Endothelial cell of umbilical vein (primary cell): ENCODE results near the gene CALCR. TPM values are rescaled to one million over a fixed set of nuclear protein-coding genes. Genes with fewer than 3 reads are reported as not detected.

Experiments
- BruUV-seq: library from RNA; stranded (reverse); fragments of 400-500 nt; replicated peaks from 2 replicates; lab custom pipeline; 2021; lab: Mats Ljungman, UMichigan
- CTCF ChIA-PET: fragments of 300-600, 350-600 bp; sonication (Branson Sonifier 250); formaldehyde crosslinking; loops from one replicate; lab custom pipeline; 2021; ENCODE audit warnings: antibody characterized with exemption, inconsistent platforms; lab: Charles Lee
- POLR2A ChIA-PET: fragments of 300-600, 350-600 bp; sonication (Branson Sonifier 250); formaldehyde crosslinking; loops from one replicate; lab custom pipeline; 2021; ENCODE audit warnings: antibody characterized with exemption, inconsistent platforms; lab: Charles Lee
- DNase-seq: peaks from one replicate; pipeline ENCODE4 v3.0.0-alpha.2; 2011; ENCODE audit warnings: low read depth, low spot score
- FAIRE-seq: peaks from 2 replicates; lab custom pipeline; 2011; peaks lifted over from hg19 to GRCh38; lab: Jason Lieb, UNC
- H2AFZ ChIP-seq: 2 replicates; pipeline ENCODE4 v1.6.0; 2012; ENCODE audit warnings: low read depth, low read length, control low read depth, inconsistent platforms
- H3K27ac ChIP-seq: 2 replicates; pipeline ENCODE4 v1.5.1; 2011; ENCODE audit warnings: low read depth, mild to moderate bottlenecking, control low read depth, low read length, moderate library complexity; ENCODE audit not compliant: insufficient read depth
- H3K27me3 ChIP-seq, 2 experiments: 2 replicates each; pipeline versions ENCODE4 v1.6.0 to v1.6.1; 2011; ENCODE audit warnings: low read length in 2 of 2, mixed read lengths in 1 of 2; ENCODE audit not compliant: control insufficient read depth in 2 of 2, insufficient read depth in 2 of 2
- H3K36me3 ChIP-seq, 2 experiments: 2 replicates in 1 of 2; 3 replicates in 1 of 2; pipeline ENCODE4 v1.5.1; 2011; ENCODE audit warnings: low read length in 2 of 2, mild to moderate bottlenecking in 1 of 2, moderate library complexity in 1 of 2; ENCODE audit not compliant: control insufficient read depth in 2 of 2, insufficient read depth in 2 of 2; ENCODE audit errors: extremely low read depth in 1 of 2
- H3K4me1 ChIP-seq: 3 replicates; pipeline ENCODE4 v1.5.1; 2011; ENCODE audit warnings: mild to moderate bottlenecking, low read length; ENCODE audit not compliant: control insufficient read depth, insufficient read depth; ENCODE audit errors: extremely low read depth
- H3K4me2 ChIP-seq: 2 replicates; pipeline ENCODE4 v1.6.1; 2011; ENCODE audit warnings: low read length, control low read depth, mixed read lengths; ENCODE audit not compliant: insufficient read depth
- H3K4me3 ChIP-seq, 3 experiments: fragments of 200-600 bp in 1 of 3; sonication (generic), shearing (Covaris generic) in 1 of 3; replicated peaks in 1 of 3; 2 replicates each; pipeline ENCODE4 v1.5.1; 2011 to 2016; ENCODE audit warnings: control low read depth in 3 of 3, low read length in 3 of 3, mild to moderate bottlenecking in 2 of 3, inconsistent platforms in 1 of 3, low read depth in 1 of 3, moderate library complexity in 1 of 3; ENCODE audit not compliant: insufficient read depth in 1 of 3
- H3K79me2 ChIP-seq: 2 replicates; pipeline ENCODE4 v1.6.0; 2012; ENCODE audit warnings: low read length, inconsistent platforms; ENCODE audit not compliant: control insufficient read depth, insufficient read depth
- H3K9ac ChIP-seq: replicated peaks from 2 replicates; pipeline ENCODE3; 2011; ENCODE audit warnings: low read length, control low read depth; ENCODE audit not compliant: insufficient read depth; ENCODE audit errors: extremely low read depth
- H3K9me1 ChIP-seq: replicated peaks from 3 replicates; pipeline ENCODE4 v1.6.0; 2011; ENCODE audit warnings: mild to moderate bottlenecking, low read length; ENCODE audit not compliant: control insufficient read depth, insufficient read depth; ENCODE audit errors: extremely low read depth
- H3K9me3 ChIP-seq: replicated peaks from 2 replicates; pipeline ENCODE4 v1.5.1; 2012; ENCODE audit warnings: low read length, inconsistent platforms; ENCODE audit not compliant: control insufficient read depth, insufficient read depth
- H4K20me1 ChIP-seq: replicated peaks from 2 replicates; pipeline ENCODE3; 2011; ENCODE audit warnings: mild to moderate bottlenecking, low read length; ENCODE audit not compliant: control insufficient read depth, insufficient read depth; ENCODE audit errors: extremely low read depth
- CTCF ChIP-seq, 2 donors: IDR thresholded peaks; 1 replicate in 1 of 2; 2 replicates in 1 of 2; pipeline ENCODE4 v1.5.1; 2011; ENCODE audit warnings: low read length in 2 of 2, mild to moderate bottlenecking in 2 of 2, moderate library complexity in 2 of 2, control low read depth in 1 of 2, inconsistent platforms in 1 of 2, low read depth in 1 of 2; ENCODE audit not compliant: insufficient read depth in 1 of 2; ENCODE audit errors: extremely low read depth in 1 of 2
- EZH2 ChIP-seq: IDR thresholded peaks from 2 replicates; pipeline ENCODE4 v1.6.1; 2012; ENCODE audit warnings: borderline replicate concordance, low read depth, mild to moderate bottlenecking, moderate library complexity, low read length, inconsistent platforms; ENCODE audit not compliant: severe bottlenecking
- FOS ChIP-seq: IDR thresholded peaks from 2 replicates; pipeline ENCODE4 v1.6.1; 2011; ENCODE audit warnings: mild to moderate bottlenecking, low read length, moderate library complexity, borderline replicate concordance; ENCODE audit not compliant: insufficient read depth
- GATA2 ChIP-seq: IDR thresholded peaks from 2 replicates; pipeline ENCODE4 v1.7.0; 2011; ENCODE audit warnings: low read depth, mild to moderate bottlenecking, moderate library complexity, mixed read lengths, low read length; ENCODE audit not compliant: insufficient read length, insufficient read depth
- JUN ChIP-seq: IDR thresholded peaks from 2 replicates; pipeline ENCODE4 v1.6.1; 2011; ENCODE audit warnings: borderline replicate concordance, low read depth; ENCODE audit not compliant: insufficient read length, insufficient read depth
- MAX ChIP-seq: IDR thresholded peaks from 2 replicates; pipeline ENCODE4 v1.6.1; 2011; ENCODE audit not compliant: insufficient read depth, insufficient read length
- MYC ChIP-seq: IDR thresholded peaks from one replicate; pipeline ENCODE4 v1.6.1; 2011; ENCODE audit warnings: mild to moderate bottlenecking, low read depth, low read length
- POLR2A ChIP-seq: IDR thresholded peaks from 2 replicates; pipeline ENCODE4 v1.6.1; 2012; ENCODE audit warnings: low read depth, mild to moderate bottlenecking, control low read depth, low read length
- POLR2AphosphoS5 ChIP-seq: IDR thresholded peaks from 2 replicates; pipeline ENCODE4 v1.6.1; 2012; ENCODE audit warnings: low read depth, mild to moderate bottlenecking, control low read depth, low read length, moderate library complexity; ENCODE audit not compliant: insufficient read depth
- dilution Hi-C: fragments of 300-500 bp; cut with MboI; formaldehyde crosslinking; loops from one replicate; pipeline ENCODE4 v1.15.0; 2019; ENCODE audit warnings: low sequenced_read_pairs; ENCODE audit not compliant: extremely low pct_ligation_motif_present
- intact Hi-C: fragments of 100-400 bp; cut with micrococcal nuclease; formaldehyde crosslinking; loops from one replicate; pipeline ENCODE4 v1.10.0; 2022
- polyA plus RNA-seq, 4 experiments: library from polyadenylated mRNA; depleted of rRNA in 3 of 4; stranded (reverse) in 3 of 4; unstranded in 1 of 4; fragments of >200 nt; gene quantifications; 2 replicates each; pipeline versions ENCODE4 v1.2.1 to v1.2.3, GENCODE V29; 2011 to 2012; ENCODE audit warnings: missing spikeins in 1 of 4
- total RNA-seq: library from RNA; stranded (reverse); gene quantifications from 2 replicates; pipeline ENCODE4 v1.2.3, GENCODE V29; 2021

Gene CALCR
- total and polyA plus RNA-seq, 2 donors (not counting 3 experiments of a cell fraction or from before 2014, with no cell fraction given), result not detected

- Histone ChIP-seq H3K4me3 (no peak overlapping the region), H3K4me2 (no peak overlapping the region), H3K27me3 (peaks cover 0 to 3% of the 10 kb centered on the region in 2 experiments), H3K36me3 (no peaks in the 10 kb centered on the region), H3K9me3 (no peaks in the 10 kb centered on the region), H3K79me2 (no peaks in the 10 kb centered on the region), H2AFZ (no peak overlapping the region), H3K9ac (no peak overlapping the region), H3K4me1 (no peaks in the 10 kb centered on the region), H3K9me1 (no peaks in the 10 kb centered on the region), H4K20me1 (no peaks in the 10 kb centered on the region), H3K27ac (no peak overlapping the region)
- FAIRE-seq (no peak), DNase-seq (no peak)
- ChIA-PET POLR2A (no interaction called here), CTCF (no interaction called here)
- intact Hi-C loops (no loop called here), dilution Hi-C loops (no loop called here)
- BruUV-seq, result no TSS peak
- TF ChIP-seq MAX, result no peak
- no peak for TF ChIP-seq POLR2AphosphoS5
- no peak for TF ChIP-seq POLR2A
- no peak for TF ChIP-seq JUN
- no peak for TF ChIP-seq MYC
- no peak for TF ChIP-seq GATA2
- no peak for TF ChIP-seq CTCF (IDR thresholded peaks at IDR 0.05; ENCODE audit: extremely low read depth in 1 of 2, insufficient read depth in 1 of 2, low read depth in 1 of 2, low read length in 2 of 2)
- no peak for TF ChIP-seq EZH2
- TF ChIP-seq FOS, result no peak
Observed at GRCh38 chr7:93399642-93400041, 174.9 kb downstream of the CALCR start.
